ENCODE measurements around the gene SH2D4B. TPM values are rescaled to one million over a fixed set of nuclear protein-coding genes. Genes with fewer than 3 reads are reported as not detected.

SH2D4B gene
- total and polyA plus RNA-seq, 10 of the 15 experiments (the other 5 are each of a cell fraction or from before 2014, with no cell fraction given) = 0.04 to 0.21 (median 0.13) TPM; not detected in 5

DNA sequence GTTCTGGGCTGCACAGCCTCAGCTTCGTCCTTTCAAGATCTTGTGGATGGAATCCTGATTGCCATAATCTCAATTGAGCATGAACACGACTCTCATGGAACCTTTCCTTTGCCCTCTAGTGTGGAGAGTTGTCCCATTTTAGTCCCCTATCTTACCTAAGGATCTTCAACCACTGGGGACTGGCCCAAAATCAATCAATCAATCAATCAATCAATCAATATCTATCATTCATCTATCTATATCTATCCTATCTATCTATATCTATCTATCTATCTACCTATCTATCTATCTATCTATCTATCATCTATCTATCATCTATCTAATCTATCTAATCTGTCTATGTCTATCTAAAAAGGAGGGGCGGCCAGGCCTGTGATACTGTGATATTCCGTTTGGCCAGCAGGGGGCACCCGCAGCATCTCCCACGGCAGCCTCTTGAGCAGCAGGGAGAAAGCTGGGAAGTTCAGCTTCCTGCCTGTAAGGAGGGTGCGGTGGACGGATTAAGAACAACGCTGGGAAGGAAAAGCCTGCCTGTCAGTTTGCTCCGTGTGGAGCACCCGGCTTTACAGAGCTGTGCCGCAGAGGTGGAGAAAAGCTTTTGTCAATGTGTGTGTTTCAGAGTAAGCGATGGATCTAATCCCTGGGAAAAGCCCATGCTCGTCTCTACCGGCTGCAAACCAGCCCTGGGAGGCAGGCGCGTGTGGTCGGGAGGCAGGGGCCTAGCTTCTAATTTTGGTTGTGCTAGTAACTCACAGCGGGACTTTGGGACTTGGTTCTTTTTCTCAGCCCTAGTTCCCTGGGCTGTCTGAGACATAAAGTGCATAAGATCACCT lies 124.9 kb downstream of the SH2D4B start (continued):
- TF ChIP-seq IKZF1 (conservative IDR thresholded peaks at IDR 0.05) = peak; percentile 64
- TF ChIP-seq, protein P1, sequence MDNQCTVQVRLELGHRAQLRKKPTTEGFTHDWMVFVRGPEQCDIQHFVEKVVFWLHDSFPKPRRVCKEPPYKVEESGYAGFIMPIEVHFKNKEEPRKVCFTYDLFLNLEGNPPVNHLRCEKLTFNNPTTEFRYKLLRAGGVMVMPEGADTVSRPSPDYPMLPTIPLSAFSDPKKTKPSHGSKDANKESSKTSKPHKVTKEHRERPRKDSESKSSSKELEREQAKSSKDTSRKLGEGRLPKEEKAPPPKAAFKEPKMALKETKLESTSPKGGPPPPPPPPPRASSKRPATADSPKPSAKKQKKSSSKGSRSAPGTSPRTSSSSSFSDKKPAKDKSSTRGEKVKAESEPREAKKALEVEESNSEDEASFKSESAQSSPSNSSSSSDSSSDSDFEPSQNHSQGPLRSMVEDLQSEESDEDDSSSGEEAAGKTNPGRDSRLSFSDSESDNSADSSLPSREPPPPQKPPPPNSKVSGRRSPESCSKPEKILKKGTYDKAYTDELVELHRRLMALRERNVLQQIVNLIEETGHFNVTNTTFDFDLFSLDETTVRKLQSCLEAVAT (IDR thresholded peaks at IDR 0.05) = no peak

DNA sequence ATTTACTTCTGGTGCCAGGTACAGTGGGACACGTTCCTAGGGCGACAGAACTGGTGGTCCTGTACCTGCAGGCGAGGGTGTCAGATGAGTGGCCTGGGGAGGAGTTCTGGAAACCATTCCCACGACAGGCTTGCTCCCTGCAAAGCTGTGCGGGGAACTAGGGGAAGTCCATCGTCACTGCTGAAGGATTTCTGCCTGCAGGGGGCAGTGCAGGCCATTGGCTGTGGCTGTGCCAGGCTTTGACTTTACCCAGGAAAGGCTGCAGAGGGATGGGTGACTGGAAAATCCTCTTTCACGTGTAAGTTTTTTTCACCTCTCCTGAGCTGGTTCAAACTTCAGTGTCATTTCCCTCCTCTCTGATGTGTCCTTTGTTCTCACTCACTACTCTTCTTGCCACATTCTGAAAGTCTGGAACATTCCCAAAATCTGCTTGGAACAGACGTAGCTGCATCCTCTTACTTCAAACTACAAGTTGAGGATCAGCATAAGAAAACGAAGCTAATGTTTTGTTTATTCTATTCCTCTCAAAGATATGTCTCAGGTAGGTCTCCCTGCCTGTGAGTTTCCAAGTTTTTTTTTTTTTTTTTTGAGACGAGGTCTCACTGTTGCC lies 126.5 kb downstream of the SH2D4B start:
- Histone ChIP-seq H3K27ac (ENCODE audit: control insufficient read depth, insufficient read depth) (no peak overlapping the region), H3K4me1 (ENCODE audit: control insufficient read depth, insufficient read depth, low read length) (no peaks in the 10 kb centered on the region), H3K4me2 (ENCODE audit: control insufficient read depth, insufficient read depth) (no peak overlapping the region), H3K79me2 (ENCODE audit: control insufficient read depth, insufficient read depth, low read length) (no peaks in the 10 kb centered on the region), H2AFZ (ENCODE audit: control insufficient read depth, low read depth, low read length) (no peak overlapping the region), H4K20me1 (ENCODE audit: control insufficient read depth, insufficient read depth) (no peaks in the 10 kb centered on the region), H3K9me3 (replicated peaks; ENCODE audit: control insufficient read depth, insufficient read depth, low read length) (no peaks in the 10 kb centered on the region), H3K4me3 (no peak overlapping the region), H3K9ac (ENCODE audit: control insufficient read depth, insufficient read depth, low read length) (no peak overlapping the region), H3K36me3 (ENCODE audit: control insufficient read depth in 2 of 2, insufficient read depth in 2 of 2, low read length in 1 of 2) (no peaks in the 10 kb centered on the region), H3K27me3 (replicated peaks in 1 of 2; ENCODE audit: control insufficient read depth in 2 of 2, insufficient read depth in 2 of 2, low read length in 1 of 2) (no peaks in the 10 kb centered on the region)
- FAIRE-seq (peak; percentile 74), ATAC-seq (peak; percentile 88), DNase-seq (ENCODE audit: low read depth, low spot score) (no peak)
- in situ Hi-C loops (cut with MboI) (no loop called here), intact Hi-C loops (cut with micrococcal nuclease; ENCODE audit: unreplicated experiment) (loop anchor here (1.0 to 10.0 kb wide), 4 partner anchors 260 to 516 kb away; no protein-coding TSS in a partner anchor)
- CTCF ChIA-PET = interaction anchor here (0.6 to 6.4 kb wide), 38 partner anchors 11 to 860 kb away, joined by 3 to 72 read pairs (median 5); partner anchors contain the start of gene SH2D4B
- BruUV-seq (replicated peaks) = no TSS peak
- WGBS (ENCODE audit: insufficient coverage, insufficient replicate concordance, low lambda C conversion rate, missing lambda C conversion rate) = 6% methylated on average over 9 of the region's 10 CpGs
- peak; percentile 22 for TF ChIP-seq RELA (IDR thresholded peaks at IDR 0.05; ENCODE audit: borderline replicate concordance, partially characterized antibody)
- peak; percentile 35; the same call in 1 of the 2 replicates for TF ChIP-seq CREM (IDR thresholded peaks at IDR 0.05; ENCODE audit: low read depth)
- TF ChIP-seq, protein P2, sequence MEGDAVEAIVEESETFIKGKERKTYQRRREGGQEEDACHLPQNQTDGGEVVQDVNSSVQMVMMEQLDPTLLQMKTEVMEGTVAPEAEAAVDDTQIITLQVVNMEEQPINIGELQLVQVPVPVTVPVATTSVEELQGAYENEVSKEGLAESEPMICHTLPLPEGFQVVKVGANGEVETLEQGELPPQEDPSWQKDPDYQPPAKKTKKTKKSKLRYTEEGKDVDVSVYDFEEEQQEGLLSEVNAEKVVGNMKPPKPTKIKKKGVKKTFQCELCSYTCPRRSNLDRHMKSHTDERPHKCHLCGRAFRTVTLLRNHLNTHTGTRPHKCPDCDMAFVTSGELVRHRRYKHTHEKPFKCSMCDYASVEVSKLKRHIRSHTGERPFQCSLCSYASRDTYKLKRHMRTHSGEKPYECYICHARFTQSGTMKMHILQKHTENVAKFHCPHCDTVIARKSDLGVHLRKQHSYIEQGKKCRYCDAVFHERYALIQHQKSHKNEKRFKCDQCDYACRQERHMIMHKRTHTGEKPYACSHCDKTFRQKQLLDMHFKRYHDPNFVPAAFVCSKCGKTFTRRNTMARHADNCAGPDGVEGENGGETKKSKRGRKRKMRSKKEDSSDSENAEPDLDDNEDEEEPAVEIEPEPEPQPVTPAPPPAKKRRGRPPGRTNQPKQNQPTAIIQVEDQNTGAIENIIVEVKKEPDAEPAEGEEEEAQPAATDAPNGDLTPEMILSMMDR (IDR thresholded peaks at IDR 0.05 in 2 of 3, conservative IDR thresholded peaks at IDR 0.05 in 1 of 3; ENCODE audit: control insufficient read depth in 2 of 3, extremely low read depth in 1 of 3, insufficient read depth in 1 of 3, low read depth in 3 of 3, low read length in 3 of 3) = peak; percentile 79 to 93 (median 89)
- peak; percentile 27 to 42; a peak in 2 of 4 replicates for TF ChIP-seq IKZF2 (IDR thresholded peaks at IDR 0.05)
- TF ChIP-seq KLF5 (IDR thresholded peaks at IDR 0.05; ENCODE audit: partially characterized antibody) = no peak
- no peak for TF ChIP-seq FOXK2 (IDR thresholded peaks at IDR 0.05)
- TF ChIP-seq RAD21 (IDR thresholded peaks at IDR 0.05; ENCODE audit: insufficient read depth, low read depth, low read length) = peak; percentile 73
- no peak for TF ChIP-seq NRF1 (conservative IDR thresholded peaks at IDR 0.05; ENCODE audit: low read depth, low read length)
- TF ChIP-seq SPI1 (IDR thresholded peaks at IDR 0.05; ENCODE audit: borderline replicate concordance, insufficient read depth, low read depth, low read length) = 0 out of 2 replicates have a peak, but pooled peaks have one; percentile 16
- peak; percentile 51; the same call in 1 of the 2 replicates for TF ChIP-seq SMC3 (IDR thresholded peaks at IDR 0.05; ENCODE audit: borderline replicate concordance, low read length)
- peak; percentile 48 for TF ChIP-seq IKZF1 (conservative IDR thresholded peaks at IDR 0.05)
- RAD21 ChIA-PET (ENCODE audit: unreplicated experiment) = interaction anchor here (0.7 to 4.3 kb wide), 11 partner anchors 12 to 516 kb away, joined by 3 to 27 read pairs (median 3); no protein-coding TSS in a partner anchor
- POLR2A ChIA-PET = no interaction called here
- SMC1A ChIA-PET (ENCODE audit: uncharacterized antibody, unreplicated experiment) = interaction anchor here (0.7 to 3.4 kb wide), 14 partner anchors 15 to 516 kb away, joined by 3 to 25 read pairs (median 4); no protein-coding TSS in a partner anchor
